OCI-LY1 (cell line): ENCODE data around the gene PFDN6.

Experiments
- H2AFZ ChIP-seq: fragments of 200-600 bp; sonication (generic), shearing (Covaris generic); 2 replicates; pipeline ENCODE4 v1.6.0; 2014; ENCODE audit warnings: antibody characterized with exemption, mild to moderate bottlenecking, low read length
- H3F3A ChIP-seq: fragments of 200-600 bp; sonication (generic), shearing (Covaris generic); 2 replicates; pipeline ENCODE4 v1.6.0; 2014; ENCODE audit warnings: mild to moderate bottlenecking, antibody characterized with exemption, low read length, moderate library complexity; ENCODE audit not compliant: insufficient read depth
- H3K27ac ChIP-seq: fragments of 200-600 bp; sonication (generic); 2 replicates; pipeline ENCODE4 v1.5.1; 2014; ENCODE audit warnings: low read length, mixed run types, mild to moderate bottlenecking, low read depth; ENCODE audit not compliant: poor library complexity, severe bottlenecking
- H3K27me3 ChIP-seq: fragments of 200-600 bp; sonication (generic); 2 replicates; pipeline ENCODE4 v1.6.0; 2014; ENCODE audit warnings: antibody characterized with exemption, mild to moderate bottlenecking, low read length, moderate library complexity; ENCODE audit not compliant: insufficient read depth
- H3K36me3 ChIP-seq: fragments of 200-600 bp; sonication (generic); 2 replicates; pipeline ENCODE4 v1.6.1; 2014; ENCODE audit warnings: mild to moderate bottlenecking, antibody characterized with exemption, low read length, moderate library complexity, mixed read lengths; ENCODE audit not compliant: insufficient read depth
- H3K4me1 ChIP-seq: fragments of 200-600 bp; sonication (generic); 2 replicates; pipeline ENCODE4 v1.5.1; 2014; ENCODE audit warnings: mild to moderate bottlenecking, low read length, moderate library complexity; ENCODE audit not compliant: insufficient read depth, severe bottlenecking
- H3K4me2 ChIP-seq: fragments of 200-600 bp; sonication (generic), shearing (Covaris generic); 2 replicates; pipeline ENCODE4 v1.6.1; 2014; ENCODE audit warnings: low read length
- H3K4me3 ChIP-seq: fragments of 200-600 bp; sonication (generic); 2 replicates; pipeline ENCODE4 v1.5.1; 2014; ENCODE audit warnings: low read length, low read depth, mild to moderate bottlenecking, mixed read lengths; ENCODE audit not compliant: poor library complexity, severe bottlenecking
- H3K79me2 ChIP-seq: fragments of 200-600 bp; shearing (Covaris generic); 2 replicates; pipeline ENCODE4 v1.6.1; 2016; ENCODE audit warnings: mixed run types, low read length, mixed read lengths; ENCODE audit not compliant: insufficient read depth
- H3K9ac ChIP-seq: fragments of 200-600 bp; sonication (generic), shearing (Covaris generic); 2 replicates; pipeline ENCODE4 v1.6.1; 2014; ENCODE audit warnings: mild to moderate bottlenecking, low read length, mixed read lengths
- H3K9me2 ChIP-seq: fragments of 200-600 bp; sonication (generic), shearing (Covaris generic); 2 replicates; pipeline ENCODE4 v1.6.1; 2014; ENCODE audit warnings: low read depth, mild to moderate bottlenecking, low read length, mixed read lengths
- H3K9me3 ChIP-seq: fragments of 200-600 bp; shearing (Covaris generic); 2 replicates; pipeline ENCODE4 v1.6.1; 2014; ENCODE audit warnings: low read length, mixed read lengths
- H4K20me1 ChIP-seq: fragments of 200-600 bp; sonication (generic), shearing (Covaris generic); 2 replicates; pipeline ENCODE4 v1.6.0; 2016; ENCODE audit warnings: mild to moderate bottlenecking, low read length; ENCODE audit not compliant: insufficient read depth
- EZH2 ChIP-seq: fragments of 200-600 bp; sonication (generic), shearing (Covaris generic); IDR thresholded peaks from 2 replicates; pipeline ENCODE4 v1.8.0; 2017; ENCODE audit warnings: borderline replicate concordance, mixed run types, mild to moderate bottlenecking, antibody characterized with exemption, low read length, moderate library complexity, mixed read lengths
- TF ChIP-seq, protein P1 (sequence below): fragments of 200-600 bp; sonication (generic), shearing (Covaris generic); IDR thresholded peaks from 2 replicates; pipeline ENCODE4 v1.5.1; 2017; ENCODE audit warnings: mild to moderate bottlenecking, antibody characterized with exemption, low read length, moderate library complexity, mixed read lengths

The PFDN6 gene

DNA sequence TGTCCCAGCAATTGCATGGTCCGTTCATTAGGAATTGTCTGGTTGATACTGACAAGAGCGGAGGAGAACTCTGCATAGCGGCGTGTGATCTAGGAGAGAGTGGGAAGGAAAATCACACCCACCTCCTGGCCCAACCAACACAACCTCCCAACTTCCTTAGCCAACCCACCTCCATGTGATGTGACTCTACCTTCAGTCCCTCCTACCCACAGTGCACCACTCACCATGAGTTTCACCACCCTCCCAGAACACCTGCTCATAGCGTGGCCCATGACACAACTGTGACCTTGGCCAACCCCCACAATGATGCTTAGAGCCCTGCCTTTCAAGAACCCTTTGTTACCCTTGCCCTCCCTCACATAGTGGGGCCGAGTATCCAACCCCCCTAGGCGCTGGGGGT is 25.4 kb upstream of the PFDN6 start:
- Histone ChIP-seq H3K4me2 (no peak overlapping the region), H3K27ac (no peak overlapping the region), H3F3A (no peaks in the 10 kb centered on the region), H3K36me3 (peaks cover 87% of the 10 kb centered on the region), H3K9me3 (no peaks in the 10 kb centered on the region), H4K20me1 (no peaks in the 10 kb centered on the region), H3K9me2 (no peaks in the 10 kb centered on the region), H3K4me3 (no peak overlapping the region), H2AFZ (no peak overlapping the region), H3K27me3 (no peaks in the 10 kb centered on the region), H3K9ac (no peak overlapping the region), H3K79me2 (no peaks in the 10 kb centered on the region), H3K4me1 (no peaks in the 10 kb centered on the region)
- TF ChIP-seq, protein P1, sequence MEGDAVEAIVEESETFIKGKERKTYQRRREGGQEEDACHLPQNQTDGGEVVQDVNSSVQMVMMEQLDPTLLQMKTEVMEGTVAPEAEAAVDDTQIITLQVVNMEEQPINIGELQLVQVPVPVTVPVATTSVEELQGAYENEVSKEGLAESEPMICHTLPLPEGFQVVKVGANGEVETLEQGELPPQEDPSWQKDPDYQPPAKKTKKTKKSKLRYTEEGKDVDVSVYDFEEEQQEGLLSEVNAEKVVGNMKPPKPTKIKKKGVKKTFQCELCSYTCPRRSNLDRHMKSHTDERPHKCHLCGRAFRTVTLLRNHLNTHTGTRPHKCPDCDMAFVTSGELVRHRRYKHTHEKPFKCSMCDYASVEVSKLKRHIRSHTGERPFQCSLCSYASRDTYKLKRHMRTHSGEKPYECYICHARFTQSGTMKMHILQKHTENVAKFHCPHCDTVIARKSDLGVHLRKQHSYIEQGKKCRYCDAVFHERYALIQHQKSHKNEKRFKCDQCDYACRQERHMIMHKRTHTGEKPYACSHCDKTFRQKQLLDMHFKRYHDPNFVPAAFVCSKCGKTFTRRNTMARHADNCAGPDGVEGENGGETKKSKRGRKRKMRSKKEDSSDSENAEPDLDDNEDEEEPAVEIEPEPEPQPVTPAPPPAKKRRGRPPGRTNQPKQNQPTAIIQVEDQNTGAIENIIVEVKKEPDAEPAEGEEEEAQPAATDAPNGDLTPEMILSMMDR, result no peak
- no peak for TF ChIP-seq EZH2

DNA sequence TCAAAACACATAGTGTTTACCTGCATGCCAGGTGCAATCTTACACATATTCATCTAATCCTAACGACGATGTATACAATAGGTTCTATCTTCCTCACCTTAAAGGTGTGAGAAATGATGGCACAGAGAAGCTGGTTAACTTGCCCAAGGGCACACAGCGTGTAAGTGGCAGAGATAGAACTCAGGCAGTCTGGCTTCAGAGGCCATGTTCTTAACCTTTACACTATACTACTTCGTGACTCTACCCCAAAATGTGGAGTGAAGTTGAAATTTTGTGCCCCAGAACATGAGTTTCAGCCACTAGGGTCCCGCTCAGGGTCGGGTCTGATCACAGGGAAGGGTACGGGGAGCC is 18.3 kb upstream of the PFDN6 start:
- H3K36me3 ChIP-seq, result peaks cover 76% of the 10 kb centered on the region

GRCh38 chr6:33271468-33272274 is 17.7 kb upstream of the PFDN6 start, which contains the start of the genes RPS18 and VPS52:
RPS18 (plus strand) TSS chr6:33272075; CDS start chr6:33272120, 45 bp downstream.
VPS52 (minus strand) TSS chr6:33271876; CDS start chr6:33271675, 201 bp downstream.
- Histone ChIP-seq H3K79me2 (peaks cover 36% of the 10 kb centered on the region), H2AFZ (peak within 1 kb of the TSS; percentile 81), H3K4me2 (peak within 1 kb of the TSS; percentile 97), H3K9me2 (no peaks in the 10 kb centered on the region), H3K9me3 (no peaks in the 10 kb centered on the region), H3K27ac (peak within 1 kb of the TSS; percentile 87), H3F3A (peaks cover 8% of the 10 kb centered on the region; the same call in 1 of the 2 replicates), H4K20me1 (no peaks in the 10 kb centered on the region), H3K36me3 (peaks cover 76% of the 10 kb centered on the region), H3K9ac (peak within 1 kb of the TSS; percentile 98), H3K27me3 (no peaks in the 10 kb centered on the region), H3K4me1 (peaks cover 55% of the 10 kb centered on the region), H3K4me3 (peak within 1 kb of the TSS; percentile 93)
- no peak for TF ChIP-seq EZH2
- TF ChIP-seq, protein P1, result no peak

More for the DNA sequence above, 18.3 kb upstream of the PFDN6 start:
- no peaks in the 10 kb centered on the region for H3K9me2 ChIP-seq
- H3K4me2 ChIP-seq, result peak overlapping the region; percentile 88
- peak overlapping the region; percentile 87 for H3K27ac ChIP-seq
- peaks cover 36% of the 10 kb centered on the region for H3K79me2 ChIP-seq
- H3F3A ChIP-seq, result peaks cover 8% of the 10 kb centered on the region; the same call in 1 of the 2 replicates
- H3K4me3 ChIP-seq, result peak overlapping the region; percentile 93
- H3K4me1 ChIP-seq, result peaks cover 49% of the 10 kb centered on the region
- TF ChIP-seq EZH2, result no peak
- TF ChIP-seq, protein P1, result no peak
- no peaks in the 10 kb centered on the region for H4K20me1 ChIP-seq
- no peaks in the 10 kb centered on the region for H3K27me3 ChIP-seq
- H2AFZ ChIP-seq, result peak overlapping the region; percentile 81; the same call in 1 of the 2 replicates
- no peaks in the 10 kb centered on the region for H3K9me3 ChIP-seq
- H3K9ac ChIP-seq, result peak overlapping the region; percentile 98
